HuH-7 (cell line): ENCODE data around the gene POC1B.
"Not testable (repeated sequence)": the region's sequence is repeated elsewhere in the genome, so short reads cannot be mapped to it uniquely, and the experiment has no call there.

Source experiments
- DNase-seq: peaks from one replicate; pipeline ENCODE4 v3.0.0; 2011; ENCODE audit warnings: low spot score

Gene POC1B

GRCh38 chr12:89464974-89465592 is 60.8 kb downstream of the POC1B start:
- no peak for DNase-seq

DNA sequence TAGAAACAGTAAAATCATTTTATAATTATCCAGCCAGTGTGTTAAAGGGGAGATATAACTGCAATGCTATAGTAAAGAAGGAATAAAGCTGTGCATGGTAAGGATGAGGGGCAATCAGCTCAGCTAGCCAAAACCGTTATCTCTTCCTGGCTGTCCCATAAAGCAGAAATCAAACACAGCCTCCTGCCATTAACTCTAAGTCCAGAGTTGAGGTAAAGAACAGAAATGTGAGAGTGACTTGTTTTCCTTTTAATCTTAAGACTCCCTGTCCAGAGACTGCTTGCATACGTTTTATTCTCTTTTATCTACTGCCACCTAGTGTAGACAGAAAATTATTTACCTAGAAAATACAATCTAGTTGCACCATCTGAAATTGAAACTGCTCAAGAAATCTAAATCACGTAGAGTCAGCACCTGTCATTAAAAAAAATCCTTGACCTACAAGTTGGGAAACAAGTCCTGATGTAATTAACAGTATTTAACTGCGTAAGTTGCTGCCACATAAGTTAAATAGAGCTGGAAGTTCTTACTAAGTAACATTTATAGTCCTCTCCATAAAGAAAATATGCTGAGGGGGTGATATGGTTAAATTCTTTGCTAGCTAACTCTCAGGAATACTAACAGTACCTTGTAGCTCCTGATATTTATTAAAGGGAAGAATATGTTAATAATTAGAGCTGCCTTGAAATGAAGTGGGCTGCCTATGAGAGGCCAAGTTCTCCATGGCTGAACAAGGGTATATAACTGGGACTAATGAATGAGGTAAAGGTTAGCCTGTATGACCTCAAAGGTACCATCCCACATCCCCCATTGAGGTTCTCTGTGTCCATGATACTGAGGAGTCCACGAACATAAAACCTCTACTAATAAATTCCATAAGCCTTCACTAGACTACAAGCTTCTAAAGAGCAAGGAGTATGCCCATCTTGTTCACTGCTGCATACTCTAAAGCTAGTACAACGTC is 63.9 kb downstream of the POC1B start:
- peak; percentile 26 for DNase-seq

GRCh38 chr12:89461190-89461589 is 64.7 kb downstream of the POC1B start:
- DNase-seq, result no peak

DNA sequence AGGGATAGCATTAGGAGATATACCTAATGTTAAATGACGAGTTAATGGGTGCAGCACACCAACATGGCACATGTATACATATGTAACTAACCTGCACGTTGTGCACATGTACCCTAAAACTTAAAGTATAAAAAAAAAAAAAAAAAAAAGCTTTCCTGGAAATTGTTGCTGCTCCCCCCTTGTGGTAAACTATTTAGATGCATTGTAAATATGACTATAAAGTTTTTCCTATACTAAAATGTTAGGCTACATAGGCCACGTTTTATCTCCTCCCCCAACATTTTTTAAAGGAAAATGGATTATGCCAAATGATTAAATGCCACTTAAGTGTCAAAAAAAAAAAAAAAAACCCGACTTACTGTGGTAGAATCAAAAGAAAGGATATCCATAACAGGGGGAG is 66.6 kb downstream of the POC1B start:
- not testable (repeated sequence) for DNase-seq

DNA sequence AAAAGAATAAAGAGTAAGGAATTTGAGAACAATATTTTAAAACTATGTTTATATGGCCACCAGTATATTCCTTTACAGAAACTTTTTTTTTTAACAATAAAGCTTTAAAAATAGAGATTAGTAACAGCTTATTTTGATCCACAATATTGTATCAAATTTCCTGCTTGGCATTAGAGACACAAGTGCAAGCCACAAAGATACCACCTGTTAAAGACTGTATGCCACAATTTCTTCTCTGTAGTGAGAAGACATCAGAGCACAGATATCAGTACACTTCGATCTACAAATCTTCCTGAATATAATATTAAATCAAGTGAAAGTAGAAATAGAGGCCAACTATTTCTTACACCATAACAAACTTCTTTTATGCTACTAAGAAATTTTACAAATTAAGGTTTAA is 69.3 kb downstream of the POC1B start:
- DNase-seq, result no peak

DNA sequence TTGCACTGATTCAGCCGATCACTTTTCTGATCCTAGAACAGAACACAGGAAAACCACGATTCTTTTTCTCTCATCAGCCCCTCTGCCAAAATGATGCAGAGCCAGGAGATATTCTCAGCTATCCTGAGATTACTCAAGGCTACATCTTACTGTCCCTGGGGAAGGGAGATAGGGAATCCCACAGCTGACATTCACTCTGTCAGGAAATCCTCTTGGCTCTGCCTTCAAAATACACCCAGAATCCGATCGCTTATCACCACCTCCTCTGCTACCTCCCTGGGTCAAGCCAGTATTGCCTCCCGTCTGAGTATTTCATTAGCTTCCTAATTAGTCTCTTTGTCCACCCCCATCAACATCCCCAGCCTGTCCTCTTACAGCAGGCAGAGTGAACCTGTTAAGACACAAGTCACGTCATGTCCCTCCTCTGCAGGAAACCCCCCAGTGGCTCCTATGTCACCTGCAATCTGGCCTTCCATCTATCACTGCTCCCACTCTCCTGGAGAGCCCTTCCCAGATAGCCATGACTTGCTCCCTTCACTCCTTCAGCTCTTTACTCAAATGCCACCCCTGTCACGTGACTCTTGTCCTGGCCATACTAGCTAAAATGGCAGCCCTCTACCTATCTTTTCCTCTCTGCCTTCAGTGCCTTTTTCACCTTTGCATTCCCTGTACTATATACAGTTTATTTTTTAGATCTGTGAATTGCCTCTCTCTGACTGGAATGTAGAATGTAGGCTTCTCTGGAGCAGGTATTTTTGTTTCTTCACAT is 71.6 kb downstream of the POC1B start:
- no peak for DNase-seq

DNA sequence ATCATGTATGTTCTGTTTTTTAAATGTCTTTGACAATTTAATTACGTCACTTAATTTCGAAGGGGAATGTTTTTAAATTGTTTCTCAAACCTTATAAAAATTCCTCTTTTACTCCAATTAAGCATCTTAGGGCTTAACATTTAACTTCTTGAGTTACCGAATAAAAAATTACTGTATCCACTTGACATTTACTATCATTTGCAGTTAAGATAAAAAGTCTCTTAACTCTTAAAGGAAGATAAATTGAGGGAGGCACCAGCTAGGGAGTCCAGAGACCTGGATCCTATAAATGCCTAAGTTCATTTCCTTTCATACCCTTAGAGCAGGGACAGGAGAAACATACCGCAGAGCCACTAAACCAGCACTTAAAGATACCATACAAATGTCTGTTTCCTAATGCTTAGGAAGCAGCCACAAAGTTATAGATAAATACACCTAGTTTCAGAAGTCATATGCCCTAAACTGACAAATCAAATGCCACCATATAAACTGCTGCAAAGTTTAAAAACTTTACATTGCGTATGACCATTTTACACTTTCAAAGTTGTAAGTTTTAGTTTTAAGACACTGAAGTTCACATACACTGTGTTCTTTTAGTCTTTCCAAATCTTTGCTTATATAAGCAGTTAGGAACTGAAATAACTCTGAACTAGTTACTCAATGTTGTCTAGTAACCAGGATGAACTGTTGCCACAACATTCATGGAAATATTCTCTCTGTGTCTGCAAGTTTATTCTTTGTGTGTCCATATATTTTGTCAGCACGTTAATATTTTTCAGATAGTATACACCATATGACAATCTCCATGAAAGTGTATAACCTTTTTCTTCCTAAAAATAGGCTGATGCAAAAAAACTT is 72.5 kb downstream of the POC1B start:
- no peak for DNase-seq

GRCh38 chr12:89451841-89452251 is 74.0 kb downstream of the POC1B start:
- no peak for DNase-seq

GRCh38 chr12:89450907-89451306 is 74.9 kb downstream of the POC1B start:
- no peak for DNase-seq

DNA sequence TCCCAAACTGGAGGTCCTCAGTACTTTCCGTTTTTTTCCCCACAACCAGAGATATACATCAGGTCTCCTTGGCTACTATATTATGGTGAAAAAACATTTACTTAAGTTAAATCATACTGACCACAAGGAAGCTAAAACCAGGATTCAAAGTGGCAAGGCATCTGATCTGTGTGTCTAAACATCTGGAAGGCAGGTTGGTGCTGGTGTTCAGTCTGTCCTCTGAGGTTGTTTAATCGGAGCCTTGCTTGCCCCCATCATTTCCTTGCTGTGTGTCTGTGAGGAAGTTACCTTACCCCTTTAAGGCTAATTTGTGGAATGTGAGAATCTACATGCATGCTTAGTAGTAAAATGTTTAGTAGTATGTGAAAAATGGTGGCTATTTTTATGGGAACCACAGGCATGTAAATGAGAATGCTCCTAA is 76.9 kb downstream of the POC1B start:
- DNase-seq, result no peak

DNA sequence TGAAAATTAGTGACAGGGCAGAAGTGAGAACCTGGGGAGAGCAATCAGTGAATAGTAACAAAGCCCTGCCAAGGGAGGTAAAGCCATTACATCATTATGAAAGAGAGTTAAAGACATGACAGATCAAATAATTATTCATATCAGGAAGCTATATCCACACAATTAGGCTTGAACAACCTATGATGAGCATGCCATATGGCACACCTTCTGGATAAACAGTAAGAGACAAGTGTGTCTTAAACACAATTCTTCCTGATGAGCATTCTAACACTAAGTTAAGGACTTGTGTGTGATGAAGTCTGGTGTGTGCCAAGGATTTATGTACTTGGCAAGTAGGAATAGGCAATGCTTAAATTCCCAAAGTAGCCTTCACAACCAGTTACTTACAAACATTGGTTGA is 77.3 kb downstream of the POC1B start:
- no peak for DNase-seq

DNA sequence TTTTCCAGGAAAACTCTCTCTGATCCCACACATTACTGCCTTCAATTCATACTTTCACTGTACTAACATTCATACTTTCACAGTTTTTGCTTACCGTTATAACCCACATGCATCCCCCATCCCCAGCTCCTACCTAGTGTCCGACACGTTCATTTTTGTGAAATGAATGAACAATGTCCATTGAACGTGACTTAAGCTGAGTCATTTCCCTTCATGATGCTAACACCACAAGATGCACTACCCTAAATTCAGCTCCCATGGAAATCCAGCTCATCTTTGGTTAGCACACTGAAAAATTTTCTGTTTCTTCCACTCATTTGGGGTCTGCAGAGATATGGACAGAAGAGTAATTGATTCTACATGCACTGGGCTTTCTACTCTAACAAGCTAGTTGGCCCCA is 85.9 kb downstream of the POC1B start:
- DNase-seq, result no peak

DNA sequence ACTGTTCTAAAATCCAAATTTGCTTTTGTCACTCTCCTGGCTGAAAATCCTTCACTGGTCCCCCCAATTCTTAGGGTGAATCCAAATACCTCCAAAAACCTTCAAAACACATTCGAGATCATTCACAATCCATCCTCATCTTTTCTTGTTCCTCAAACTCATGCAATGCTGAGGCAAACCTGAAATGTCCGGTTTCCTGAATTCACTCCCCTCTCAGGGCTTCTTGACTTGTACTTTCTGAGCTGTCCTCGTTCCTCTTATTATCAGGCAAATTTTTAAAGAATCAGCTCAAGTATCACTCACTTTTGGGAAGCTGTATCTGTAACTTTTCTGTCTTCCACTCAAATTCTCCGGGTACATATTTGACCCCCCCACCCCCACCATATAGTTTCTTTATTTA is 88.6 kb downstream of the POC1B start:
- DNase-seq, result no peak

DNA sequence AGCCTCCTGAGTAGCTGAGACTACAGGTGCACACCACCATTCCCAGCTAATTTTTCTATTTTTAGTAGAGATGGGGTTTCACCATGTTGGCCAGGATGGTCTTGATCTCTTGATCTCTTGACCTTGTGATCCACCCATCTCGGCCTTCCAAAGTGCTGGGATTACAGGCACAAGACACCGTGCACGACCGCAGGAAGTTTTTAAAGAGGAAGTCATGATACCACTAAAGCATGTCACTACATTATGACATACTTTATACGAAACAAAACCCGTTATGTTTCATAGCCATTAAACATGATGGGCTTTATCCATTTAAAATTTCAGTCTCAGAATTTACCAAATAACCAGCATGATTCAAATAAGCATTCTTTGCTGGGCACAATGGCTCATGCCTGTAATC is 89.8 kb downstream of the POC1B start:
- DNase-seq, result no peak

DNA sequence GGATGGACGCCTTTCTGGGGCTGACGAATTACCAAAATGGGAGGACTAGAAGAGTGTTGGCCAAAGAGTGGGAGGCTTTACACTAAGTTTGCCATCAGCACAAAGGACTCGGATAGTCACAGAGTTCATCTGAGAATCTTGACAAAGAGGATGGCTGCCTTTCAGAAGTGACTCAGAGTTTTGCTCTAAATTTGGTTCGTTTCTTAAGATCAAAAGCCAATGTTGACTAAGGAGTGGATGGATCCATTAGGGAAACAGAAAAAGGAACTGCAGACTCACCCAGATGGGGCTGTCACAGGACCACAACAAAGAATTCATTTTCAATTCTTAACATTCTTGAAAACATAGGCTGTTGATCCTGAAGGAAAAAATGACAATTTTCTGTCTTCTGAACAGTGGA is 92.2 kb downstream of the POC1B start:
- DNase-seq, result no peak

GRCh38 chr12:89432396-89432795 is 93.5 kb downstream of the POC1B start:
- no peak for DNase-seq

GRCh38 chr12:89429528-89429927 is 96.3 kb downstream of the POC1B start:
- DNase-seq, result no peak

- no peak for DNase-seq
These were observed 98.2 kb downstream of the POC1B start for GRCh38 chr12:89427508-89428156.

- no peak for DNase-seq
These were observed 101.0 kb downstream of the POC1B start for GRCh38 chr12:89424846-89425245.

GRCh38 chr12:89424389-89424788 is 101.5 kb downstream of the POC1B start:
- no peak for DNase-seq
